IMR-90 (cell line): Measurements from ENCODE around the gene TRAF3IP3. TPM values are rescaled to one million over a fixed set of nuclear protein-coding genes. Genes with fewer than 3 reads are reported as not detected.

Source experiments
- ATAC-seq: fragments of 200-7000 bp; cut with Tn5 transposase; 2 replicates; pipeline ENCODE4 v1.9.1; 2020; ENCODE audit warnings: low read depth, mild to moderate bottlenecking, moderate library complexity
- BruUV-seq: library from RNA; stranded (reverse); fragments of 400-500 nt; replicated peaks from 2 replicates; lab custom pipeline; 2021; lab: Mats Ljungman, UMichigan
- CTCF ChIA-PET: fragments of 300-600 bp; formaldehyde crosslinking; extraction: SDS; loops from one replicate; lab custom pipeline; 2021; ENCODE audit warnings: antibody characterized with exemption; lab: Yijun Ruan, JAX
- POLR2A ChIA-PET: fragments of 300-600 bp; sonication (Branson Sonifier 250); formaldehyde crosslinking; loops from one replicate; lab custom pipeline; 2022; ENCODE audit warnings: antibody characterized with exemption; ENCODE audit not compliant: unreplicated experiment; lab: Charles Lee
- DNase-seq: peaks from one replicate; pipeline ENCODE4 v3.0.0; 2013
- H2AFZ ChIP-seq: replicated peaks from 2 replicates; pipeline ENCODE3; 2013; ENCODE audit warnings: low read length, mild to moderate bottlenecking; ENCODE audit not compliant: poor library complexity
- H2AK5ac ChIP-seq: 2 replicates; pipeline ENCODE4 v1.6.1; 2013; ENCODE audit warnings: low read depth, low read length, inconsistent platforms
- H2AK9ac ChIP-seq: replicated peaks from 2 replicates; pipeline ENCODE3; 2013; ENCODE audit warnings: mild to moderate bottlenecking, low read depth, low read length, moderate library complexity; ENCODE audit not compliant: poor library complexity
- H2BK120ac ChIP-seq: 2 replicates; pipeline ENCODE4 v1.6.1; 2013; ENCODE audit warnings: low read depth, low read length, inconsistent platforms
- H2BK15ac ChIP-seq: 3 replicates; pipeline ENCODE4 v1.6.1; 2013; ENCODE audit warnings: low read depth, low read length, inconsistent platforms
- H2BK20ac ChIP-seq: 2 replicates; pipeline ENCODE4 v1.6.1; 2013; ENCODE audit warnings: low read depth, mild to moderate bottlenecking, inconsistent platforms, low read length, moderate library complexity
- H2BK5ac ChIP-seq: 2 replicates; pipeline ENCODE4 v1.6.1; 2013; ENCODE audit warnings: mild to moderate bottlenecking, low read depth, low read length, inconsistent platforms; ENCODE audit not compliant: poor library complexity, severe bottlenecking
- H3K14ac ChIP-seq: replicated peaks from 2 replicates; pipeline ENCODE4 v1.6.1; 2013; ENCODE audit warnings: low read depth, low read length, inconsistent platforms
- H3K18ac ChIP-seq: 2 replicates; pipeline ENCODE4 v1.6.1; 2013; ENCODE audit warnings: low read depth, low read length, control low read depth
- H3K23ac ChIP-seq: 2 replicates; pipeline ENCODE4 v1.6.1; 2013; ENCODE audit warnings: low read depth, low read length, inconsistent platforms
- H3K27ac ChIP-seq: 2 replicates; pipeline ENCODE4 v1.5.1; 2013; ENCODE audit warnings: mild to moderate bottlenecking, control low read depth, low read length; ENCODE audit not compliant: insufficient read depth
- H3K27me3 ChIP-seq: 2 replicates; pipeline ENCODE4 v1.6.1; 2013; ENCODE audit warnings: low read length; ENCODE audit not compliant: control insufficient read depth, insufficient read depth
- H3K36me3 ChIP-seq: 2 replicates; pipeline ENCODE4 v1.6.1; 2013; ENCODE audit warnings: low read length, mixed read lengths; ENCODE audit not compliant: control insufficient read depth, insufficient read depth
- H3K4ac ChIP-seq: 2 replicates; pipeline ENCODE4 v1.6.1; 2013; ENCODE audit warnings: low read depth, low read length, inconsistent platforms
- H3K4me1 ChIP-seq: 2 replicates; pipeline ENCODE4 v1.6.1; 2013; ENCODE audit warnings: low read length, mixed read lengths; ENCODE audit not compliant: control insufficient read depth, insufficient read depth
- H3K4me2 ChIP-seq: 2 replicates; pipeline ENCODE4 v1.6.1; 2013; ENCODE audit warnings: low read depth, mild to moderate bottlenecking, control low read depth, low read length, moderate library complexity
- H3K4me3 ChIP-seq: 2 replicates; pipeline ENCODE4 v1.5.1; 2013; ENCODE audit warnings: low read depth, mild to moderate bottlenecking, control low read depth, low read length, moderate library complexity; ENCODE audit not compliant: insufficient read depth
- H3K56ac ChIP-seq: 2 replicates; pipeline ENCODE4 v1.6.1; 2013; ENCODE audit warnings: low read length, inconsistent platforms; ENCODE audit not compliant: insufficient read depth; ENCODE audit errors: extremely low read depth
- H3K79me1 ChIP-seq, 2 experiments: 2 replicates each; pipeline ENCODE4 v1.6.1; 2013; ENCODE audit warnings: low read length in 2 of 2, inconsistent platforms in 1 of 2, low read depth in 1 of 2
- H3K9ac ChIP-seq: 2 replicates; pipeline ENCODE4 v1.6.1; 2013; ENCODE audit warnings: low read depth, low read length, control low read depth
- H3K9me1 ChIP-seq: 2 replicates; pipeline ENCODE4 v1.6.1; 2013; ENCODE audit warnings: low read length, inconsistent platforms; ENCODE audit not compliant: insufficient read depth
- H3K9me3 ChIP-seq: 2 replicates; pipeline ENCODE4 v1.6.1; 2013; ENCODE audit warnings: low read length; ENCODE audit not compliant: control insufficient read depth, insufficient read depth
- H4K20me1 ChIP-seq: 2 replicates; pipeline ENCODE4 v1.6.1; 2013; ENCODE audit warnings: low read length, inconsistent platforms; ENCODE audit not compliant: insufficient read depth
- H4K5ac ChIP-seq: 2 replicates; pipeline ENCODE4 v1.6.1; 2013; ENCODE audit warnings: mild to moderate bottlenecking, low read depth, low read length, control low read depth
- H4K8ac ChIP-seq, 2 experiments: 2 replicates each; pipeline ENCODE4 v1.6.1; 2013; ENCODE audit warnings: low read depth in 2 of 2, low read length in 2 of 2, control low read depth in 1 of 2, inconsistent platforms in 1 of 2
- H4K91ac ChIP-seq: 2 replicates; pipeline ENCODE4 v1.6.1; 2013; ENCODE audit warnings: low read depth, low read length, inconsistent platforms; ENCODE audit not compliant: insufficient read depth
- BHLHE40 ChIP-seq: fragments of 150-350 bp; IDR thresholded peaks from 2 replicates; pipeline ENCODE4 v1.6.1; 2016; ENCODE audit warnings: mild to moderate bottlenecking, low read depth, low read length
- CTCF ChIP-seq: conservative IDR thresholded peaks from 2 replicates; pipeline ENCODE4 v1.5.1; 2012; ENCODE audit warnings: mild to moderate bottlenecking, low read depth, low read length, improper control_type of control experiment
- MAFK ChIP-seq: IDR thresholded peaks from 2 replicates; pipeline ENCODE4 v1.6.1; 2012; ENCODE audit warnings: low read depth, low read length, improper control_type of control experiment
- MXI1 ChIP-seq: IDR thresholded peaks from 2 replicates; pipeline ENCODE4 v1.6.1; 2012; ENCODE audit warnings: low read depth, mild to moderate bottlenecking, low read length, moderate library complexity, borderline replicate concordance
- NFE2L2 ChIP-seq: fragments of 150-350 bp; IDR thresholded peaks from 2 replicates; pipeline ENCODE4 v1.6.1; 2016; ENCODE audit warnings: low read depth, mild to moderate bottlenecking, low read length
- POLR2A ChIP-seq: IDR thresholded peaks from 2 replicates; pipeline ENCODE4 v1.6.1; 2012; ENCODE audit warnings: mild to moderate bottlenecking, low read depth, low read length
- USF2 ChIP-seq: fragments of 150-350 bp; IDR thresholded peaks from 2 replicates; pipeline ENCODE4 v1.6.1; 2017; ENCODE audit warnings: mild to moderate bottlenecking, antibody characterized with exemption, low read length, low read depth
- dilution Hi-C: fragments of 300-500 bp; cut with HindIII; formaldehyde crosslinking; loops from one replicate; pipeline ENCODE4 v1.14.3; 2018; ENCODE audit warnings: low sequenced_read_pairs; ENCODE audit not compliant: unreplicated experiment
- in situ Hi-C: fragments of 300-500 bp; cut with MboI; formaldehyde crosslinking; loops from 3 replicates; pipeline ENCODE4 v1.14.3; 2019; ENCODE audit warnings: low sequenced_read_pairs, inconsistent platforms, mixed read lengths
- intact Hi-C: fragments of 100-400 bp; cut with micrococcal nuclease; formaldehyde crosslinking; loops from 2 replicates; pipeline ENCODE4 v1.10.0; 2022
- polyA plus RNA-seq, 3 experiments: library from polyadenylated mRNA; depleted of rRNA; stranded (reverse); fragments of >200 nt; gene quantifications; 2 replicates each; pipeline ENCODE4 v1.2.3, GENCODE V29; 2012; ENCODE audit warnings: low replicate concordance in 1 of 3
- total RNA-seq: library from RNA; depleted of rRNA; stranded (reverse); fragments of >200 nt; gene quantifications from 2 replicates; pipeline ENCODE4 v1.2.3, GENCODE V29; 2012

TRAF3IP3 gene
- total and polyA plus RNA-seq, 2 of the 4 experiments (the other 2 are of a cell fraction), result 0.12 to 0.18 TPM

GRCh38 chr1:209767706-209768105, 11.9 kb downstream of the TRAF3IP3 start:
- H4K91ac ChIP-seq, result no peak overlapping the region
- ChIA-PET CTCF (no interaction called here), POLR2A (no interaction called here)
- no peak overlapping the region for H2BK20ac ChIP-seq
- H3K4me2 ChIP-seq, result no peak overlapping the region
- no peak overlapping the region for H2BK120ac ChIP-seq
- H3K56ac ChIP-seq, result no peak overlapping the region
- no peak overlapping the region for H2AFZ ChIP-seq
- H3K4me3 ChIP-seq, result no peak overlapping the region
- H2AK5ac ChIP-seq, result no peak overlapping the region
- no peak overlapping the region for H3K9ac ChIP-seq
- H3K9me3 ChIP-seq, result no peaks in the 10 kb centered on the region
- no peak overlapping the region for H2BK15ac ChIP-seq
- peaks cover 0 to 12% of the 10 kb centered on the region in 2 experiments; a peak in 2 of 4 replicates for H3K79me1 ChIP-seq
- no peak for TF ChIP-seq NFE2L2
- TF ChIP-seq POLR2A, result no peak
- TF ChIP-seq MAFK, result no peak
- no peak for TF ChIP-seq CTCF
- TF ChIP-seq USF2, result no peak
- no peak for TF ChIP-seq BHLHE40
- no peak for TF ChIP-seq MXI1
- H3K4me1 ChIP-seq, result peaks cover 11% of the 10 kb centered on the region
- no peaks in the 10 kb centered on the region for H3K27me3 ChIP-seq
- peaks cover 25% of the 10 kb centered on the region for H3K9me1 ChIP-seq
- no peak overlapping the region for H2BK5ac ChIP-seq
- H3K18ac ChIP-seq, result no peak overlapping the region
- H2AK9ac ChIP-seq, result no peak overlapping the region
- no peak overlapping the region for H4K8ac ChIP-seq
- DNase-seq (no peak), ATAC-seq (no peak)
- dilution Hi-C loops (no loop called here), in situ Hi-C loops (no loop called here), intact Hi-C loops (no loop called here)
- no peak overlapping the region for H4K5ac ChIP-seq
- H3K36me3 ChIP-seq, result no peaks in the 10 kb centered on the region
- no TSS peak for BruUV-seq
- no peak overlapping the region for H3K27ac ChIP-seq
- no peak overlapping the region for H3K23ac ChIP-seq
- no peak overlapping the region for H3K4ac ChIP-seq
- no peak overlapping the region; the same call in 1 of the 2 replicates for H3K14ac ChIP-seq
- no peaks in the 10 kb centered on the region for H4K20me1 ChIP-seq
